GM12873 (cell line): Measurements from ENCODE around the gene HSD17B11.

ENCODE experiments used
- TF ChIP-seq, protein P1 (sequence below): IDR thresholded peaks from 2 replicates; pipeline ENCODE4 v1.5.1; 2012; ENCODE audit warnings: low read depth, mild to moderate bottlenecking, moderate library complexity, low read length, control low read depth; ENCODE audit not compliant: insufficient read depth; ENCODE audit errors: missing control alignments

Gene HSD17B11

DNA sequence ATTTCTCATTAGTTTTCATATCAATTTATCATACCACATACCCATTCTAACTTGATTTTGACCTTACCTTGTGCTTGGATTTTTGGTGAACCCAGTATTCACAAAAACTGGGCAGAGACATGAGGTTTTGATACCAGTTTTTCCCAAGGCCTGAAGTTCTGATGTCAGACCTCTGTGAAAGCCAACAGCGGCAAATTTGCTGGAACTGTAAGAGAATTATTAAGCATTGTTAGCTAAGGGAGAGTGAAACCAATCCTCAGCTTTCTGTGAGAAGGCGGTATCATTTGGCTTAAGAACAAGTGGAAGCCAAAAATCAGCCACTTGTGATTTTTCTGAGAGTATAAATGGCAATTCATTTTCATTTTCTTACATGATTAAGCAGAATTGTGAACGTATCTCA lies 77.2 kb downstream of the HSD17B11 start:
- TF ChIP-seq, protein P1, sequence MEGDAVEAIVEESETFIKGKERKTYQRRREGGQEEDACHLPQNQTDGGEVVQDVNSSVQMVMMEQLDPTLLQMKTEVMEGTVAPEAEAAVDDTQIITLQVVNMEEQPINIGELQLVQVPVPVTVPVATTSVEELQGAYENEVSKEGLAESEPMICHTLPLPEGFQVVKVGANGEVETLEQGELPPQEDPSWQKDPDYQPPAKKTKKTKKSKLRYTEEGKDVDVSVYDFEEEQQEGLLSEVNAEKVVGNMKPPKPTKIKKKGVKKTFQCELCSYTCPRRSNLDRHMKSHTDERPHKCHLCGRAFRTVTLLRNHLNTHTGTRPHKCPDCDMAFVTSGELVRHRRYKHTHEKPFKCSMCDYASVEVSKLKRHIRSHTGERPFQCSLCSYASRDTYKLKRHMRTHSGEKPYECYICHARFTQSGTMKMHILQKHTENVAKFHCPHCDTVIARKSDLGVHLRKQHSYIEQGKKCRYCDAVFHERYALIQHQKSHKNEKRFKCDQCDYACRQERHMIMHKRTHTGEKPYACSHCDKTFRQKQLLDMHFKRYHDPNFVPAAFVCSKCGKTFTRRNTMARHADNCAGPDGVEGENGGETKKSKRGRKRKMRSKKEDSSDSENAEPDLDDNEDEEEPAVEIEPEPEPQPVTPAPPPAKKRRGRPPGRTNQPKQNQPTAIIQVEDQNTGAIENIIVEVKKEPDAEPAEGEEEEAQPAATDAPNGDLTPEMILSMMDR, result no peak

DNA sequence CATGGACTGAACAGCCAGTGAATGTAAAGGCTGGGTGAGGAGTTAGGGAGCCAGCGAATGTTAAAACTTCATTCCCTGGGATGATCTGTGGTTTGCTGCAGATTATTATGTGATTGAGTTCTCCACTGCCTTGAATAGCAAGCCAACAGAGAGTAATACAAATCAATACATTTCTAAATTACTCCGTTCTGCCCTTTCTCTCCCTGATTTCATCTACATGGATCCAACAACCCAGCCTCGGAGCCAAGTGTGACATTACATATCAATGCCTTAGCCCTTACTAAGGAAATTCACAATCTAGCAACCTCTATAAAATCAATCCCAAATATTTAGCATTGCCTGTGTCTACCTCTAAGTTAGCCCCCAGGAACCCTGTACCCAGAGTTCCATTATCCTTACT lies 79.3 kb downstream of the HSD17B11 start:
- TF ChIP-seq, protein P1, result no peak

DNA sequence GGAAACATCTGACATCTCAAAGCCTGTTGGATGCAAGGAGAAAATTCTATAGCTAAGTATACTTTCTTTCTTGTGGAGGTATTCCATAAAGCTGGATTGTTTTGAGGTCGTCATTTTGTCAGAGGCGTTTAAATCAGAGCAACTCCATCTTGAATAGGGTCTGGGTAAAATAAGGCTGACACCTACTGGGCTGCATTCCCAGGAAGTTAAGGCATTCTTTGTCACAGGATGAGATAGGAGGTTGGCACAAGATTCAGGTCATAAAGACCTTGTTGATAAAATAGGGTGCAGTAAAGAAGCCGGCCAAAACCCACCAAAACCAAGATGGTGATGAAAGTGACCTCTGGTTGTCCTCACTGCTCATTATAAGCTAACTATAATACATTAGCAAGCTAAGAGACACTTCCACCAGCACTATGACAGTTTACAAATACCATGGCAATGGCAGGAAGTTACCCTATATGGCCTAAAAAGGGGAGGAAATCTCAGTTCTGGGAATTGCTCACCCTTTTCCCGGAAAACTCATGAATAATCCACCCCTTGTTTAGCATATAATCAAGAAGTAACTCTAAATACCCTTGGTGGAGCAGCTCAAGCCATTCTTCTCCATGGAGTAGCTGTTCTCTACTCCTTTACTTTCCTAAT lies 80.2 kb downstream of the HSD17B11 start:
- TF ChIP-seq, protein P1, result no peak

GRCh38 chr4:87309625-87310024 lies 81.4 kb downstream of the HSD17B11 start:
- TF ChIP-seq, protein P1, result no peak

DNA sequence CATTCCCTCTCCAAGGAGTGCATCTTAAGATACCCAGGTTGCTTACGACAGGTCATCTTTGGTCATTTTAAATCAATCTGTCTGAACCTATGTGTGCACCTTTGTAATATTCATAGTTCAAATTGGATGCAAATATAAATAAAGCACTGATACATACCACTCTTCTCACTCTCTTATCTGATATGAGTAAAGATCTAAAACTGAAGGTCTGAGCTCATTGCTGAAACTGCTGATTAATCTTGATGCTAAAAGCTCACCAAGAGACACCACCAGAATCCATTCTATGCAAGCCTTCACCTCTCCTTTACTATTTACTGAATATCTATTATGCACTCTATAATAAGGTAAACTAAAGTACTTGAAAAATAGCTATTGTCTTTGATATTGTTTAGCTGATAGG lies 84.9 kb downstream of the HSD17B11 start:
- TF ChIP-seq, protein P1, result no peak

GRCh38 chr4:87305562-87305961 lies 85.4 kb downstream of the HSD17B11 start:
- TF ChIP-seq, protein P1, result no peak

- TF ChIP-seq, protein P1, result no peak
These were observed 86.1 kb downstream of the HSD17B11 start for GRCh38 chr4:87304745-87305432.
